ENCODE results near the gene ARHGAP22.

ARHGAP22 gene

GRCh38 chr10:48482207-48482606 is 122.7 kb downstream of the ARHGAP22 start:
- no peak for DNase-seq (ENCODE audit: extremely low read depth in 1 of 2, low read depth in 1 of 2)

- no peak for DNase-seq (ENCODE audit: extremely low read depth in 1 of 2, low read depth in 1 of 2)
Observed at GRCh38 chr10:48481385-48481784, 123.5 kb downstream of the ARHGAP22 start.

GRCh38 chr10:48480397-48481374 is 124.2 kb downstream of the ARHGAP22 start:
- no peak for DNase-seq (ENCODE audit: extremely low read depth in 1 of 2, low read depth in 1 of 2)

- DNase-seq (ENCODE audit: extremely low read depth in 1 of 2, low read depth in 1 of 2): no peak
Observed at GRCh38 chr10:48478980-48479811, 125.7 kb downstream of the ARHGAP22 start.

- DNase-seq (ENCODE audit: extremely low read depth in 1 of 2, low read depth in 1 of 2): no peak
Observed at GRCh38 chr10:48478469-48478868, 126.4 kb downstream of the ARHGAP22 start.

- DNase-seq (ENCODE audit: extremely low read depth in 1 of 2, low read depth in 1 of 2): no peak
Observed at GRCh38 chr10:48477616-48478015, 127.3 kb downstream of the ARHGAP22 start.

- no peak for DNase-seq (ENCODE audit: extremely low read depth in 1 of 2, low read depth in 1 of 2)
Observed at GRCh38 chr10:48477141-48477540, 127.7 kb downstream of the ARHGAP22 start.

- no peak for DNase-seq (ENCODE audit: extremely low read depth in 1 of 2, low read depth in 1 of 2)
Observed at GRCh38 chr10:48476279-48476982, 128.4 kb downstream of the ARHGAP22 start.

GRCh38 chr10:48475943-48476278 is 129.0 kb downstream of the ARHGAP22 start:
- no peak for DNase-seq (ENCODE audit: extremely low read depth in 1 of 2, low read depth in 1 of 2)

GRCh38 chr10:48474765-48475365 is 130.0 kb downstream of the ARHGAP22 start:
- no peak for DNase-seq (ENCODE audit: extremely low read depth in 1 of 2, low read depth in 1 of 2)

- no peak for DNase-seq (ENCODE audit: extremely low read depth in 1 of 2, low read depth in 1 of 2)
Observed at GRCh38 chr10:48473704-48474103, 131.2 kb downstream of the ARHGAP22 start.

- DNase-seq (ENCODE audit: extremely low read depth in 1 of 2, low read depth in 1 of 2): no peak
Observed at GRCh38 chr10:48472501-48473069, 132.3 kb downstream of the ARHGAP22 start.

- DNase-seq (ENCODE audit: extremely low read depth in 1 of 2, low read depth in 1 of 2): no peak
Observed at GRCh38 chr10:48470893-48471805, 133.7 kb downstream of the ARHGAP22 start.

GRCh38 chr10:48470115-48470892 is 134.6 kb downstream of the ARHGAP22 start:
- no peak for DNase-seq (ENCODE audit: extremely low read depth in 1 of 2, low read depth in 1 of 2)

GRCh38 chr10:48469516-48470020 is 135.3 kb downstream of the ARHGAP22 start:
- no peak for DNase-seq (ENCODE audit: extremely low read depth in 1 of 2, low read depth in 1 of 2)

GRCh38 chr10:48468866-48469511 is 135.9 kb downstream of the ARHGAP22 start:
- DNase-seq (ENCODE audit: extremely low read depth in 1 of 2, low read depth in 1 of 2): no peak

- DNase-seq (ENCODE audit: extremely low read depth in 1 of 2, low read depth in 1 of 2): no peak
Observed at GRCh38 chr10:48468130-48468790, 136.6 kb downstream of the ARHGAP22 start.

Measured in activated CD8-positive, alpha-beta memory T cell treated with anti-CD3 and anti-CD28 coated beads for 1 hour (primary cell).